Measurements from ENCODE around the gene PPARA.

The PPARA gene

DNA sequence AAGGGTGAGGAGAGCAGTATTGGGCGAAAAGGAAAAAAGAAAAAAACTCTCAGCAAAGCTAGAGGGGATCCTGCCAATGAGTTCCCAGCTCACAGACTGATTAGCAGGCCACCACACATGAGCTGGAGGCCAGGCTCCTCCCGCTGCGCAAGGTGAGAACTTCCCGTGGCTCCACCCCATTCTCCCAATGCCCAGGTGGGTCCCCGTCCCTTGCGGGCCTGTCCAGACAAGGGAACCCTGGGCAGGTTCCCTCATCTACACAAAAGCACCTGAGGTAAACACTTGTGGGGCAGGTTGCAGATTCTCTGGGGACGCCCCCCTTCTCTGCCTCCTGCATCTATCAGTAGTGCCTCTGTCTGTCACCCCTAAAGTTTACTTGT is 53.3 kb downstream of the PPARA start:
- no peak for DNase-seq (ENCODE audit: low read depth, low spot score)

DNA sequence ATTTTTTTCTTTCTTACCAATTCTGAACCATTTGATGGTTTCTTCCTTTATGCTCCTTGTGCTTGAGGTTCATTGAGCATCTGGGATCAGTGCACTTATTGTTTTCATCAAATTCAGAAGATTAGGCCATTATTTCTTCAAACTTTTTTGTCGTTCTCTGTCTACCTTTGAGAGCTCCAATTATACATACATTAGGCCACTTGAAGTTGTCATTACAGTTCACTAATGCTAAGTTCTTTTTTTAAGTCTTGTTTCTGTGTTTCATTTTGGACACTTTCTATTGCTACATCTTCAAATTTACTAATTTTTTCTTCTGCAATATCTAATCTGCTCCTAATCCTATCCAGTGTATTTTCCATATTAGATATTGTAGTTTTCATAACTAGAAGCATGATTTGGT is 58.9 kb downstream of the PPARA start:
- DNase-seq (ENCODE audit: low read depth, low spot score), result no peak

DNA sequence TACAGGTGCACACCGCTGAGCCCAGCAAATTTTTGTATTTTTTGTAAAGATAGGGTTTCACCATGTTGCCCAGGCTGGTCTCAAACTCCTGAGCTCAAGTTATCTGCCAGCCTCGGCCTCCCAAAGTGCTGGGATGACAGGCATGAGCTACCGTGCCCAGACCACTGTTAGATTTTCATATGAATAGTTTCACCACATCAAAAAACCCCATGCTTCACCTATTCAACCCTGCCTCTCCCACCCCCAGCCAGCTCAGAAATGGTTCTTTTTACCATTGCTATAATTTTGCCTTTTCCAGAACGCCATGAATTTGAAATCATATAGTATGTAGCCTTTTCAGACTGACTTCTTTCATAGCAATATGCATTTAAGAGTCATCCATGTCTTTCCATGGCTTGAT is 61.9 kb downstream of the PPARA start:
- DNase-seq (ENCODE audit: low read depth, low spot score), result no peak

DNA sequence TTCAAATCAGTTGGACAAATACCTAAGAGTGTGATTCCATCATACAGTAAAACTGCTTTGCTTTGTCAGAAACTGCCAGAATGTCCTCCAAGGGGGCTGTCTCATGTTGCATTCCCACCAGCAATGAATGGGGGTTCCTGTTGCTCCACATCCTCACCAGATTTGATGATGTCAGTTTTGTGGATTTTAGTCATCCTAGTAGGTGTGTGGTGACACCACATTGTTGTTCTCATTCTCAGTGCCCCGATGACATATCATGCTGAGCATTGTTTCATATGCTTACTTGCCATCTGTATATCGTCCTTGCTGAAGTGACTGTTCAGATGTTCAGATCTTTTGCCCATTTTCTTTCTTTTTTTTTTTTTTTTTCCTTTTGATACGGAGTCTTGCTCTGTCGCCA is 62.7 kb downstream of the PPARA start:
- DNase-seq (ENCODE audit: low read depth, low spot score), result no peak

DNA sequence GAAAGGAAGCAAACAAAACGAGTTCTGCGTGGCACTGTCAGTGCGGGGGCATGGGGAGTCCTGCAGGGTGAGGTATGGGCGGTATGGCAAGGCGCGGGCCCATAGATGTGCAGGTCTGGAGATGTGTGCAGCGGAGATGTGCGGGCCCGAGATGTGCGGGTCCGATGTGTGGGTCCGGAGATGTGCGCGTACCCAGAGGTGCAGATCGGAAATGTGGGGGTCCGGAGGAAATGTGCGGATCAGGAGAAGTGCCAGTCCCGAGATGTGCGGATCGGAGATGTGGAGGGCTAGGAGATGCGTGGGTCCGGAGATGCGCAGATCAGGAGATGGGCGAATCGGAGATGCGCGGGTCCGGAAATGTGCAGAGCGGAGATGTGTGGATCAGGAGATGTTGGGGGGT is 63.8 kb downstream of the PPARA start:
- no peak for DNase-seq (ENCODE audit: low read depth, low spot score)

DNA sequence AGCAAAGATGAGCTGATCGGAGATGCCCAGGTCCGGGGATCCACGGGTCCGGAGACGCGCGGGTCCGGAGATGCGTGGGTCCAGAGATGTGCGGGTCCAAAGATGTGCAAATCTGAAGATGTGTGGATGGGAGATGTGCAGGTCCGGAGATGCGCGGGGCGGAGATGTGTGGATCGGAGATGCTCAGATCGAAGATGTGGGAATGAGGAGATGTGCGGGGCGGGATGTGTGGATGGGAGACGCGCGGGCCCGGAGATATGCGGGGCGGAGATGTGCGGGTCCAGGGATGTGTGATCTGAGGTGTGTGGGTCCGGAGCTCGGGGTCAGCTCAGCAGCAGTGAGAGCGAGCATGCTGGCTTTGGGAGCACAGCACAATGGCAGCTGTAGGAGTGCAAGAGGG is 64.3 kb downstream of the PPARA start:
- no peak for DNase-seq (ENCODE audit: low read depth, low spot score)

DNA sequence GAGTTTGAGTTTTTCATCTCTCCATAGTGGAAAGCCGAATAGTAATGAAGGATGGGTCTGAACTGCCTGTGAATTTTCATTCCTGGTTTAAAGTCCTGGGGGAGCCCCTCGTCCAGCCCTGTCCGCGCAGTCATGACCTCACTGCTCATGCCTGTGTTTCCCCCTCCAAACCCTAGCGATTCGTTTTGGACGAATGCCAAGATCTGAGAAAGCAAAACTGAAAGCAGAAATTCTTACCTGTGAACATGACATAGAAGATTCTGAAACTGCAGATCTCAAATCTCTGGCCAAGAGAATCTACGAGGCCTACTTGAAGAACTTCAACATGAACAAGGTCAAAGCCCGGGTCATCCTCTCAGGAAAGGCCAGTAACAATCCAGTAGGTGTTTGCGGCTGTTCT is 69.3 kb downstream of the PPARA start:
- DNase-seq (ENCODE audit: low read depth, low spot score), result no peak

DNA sequence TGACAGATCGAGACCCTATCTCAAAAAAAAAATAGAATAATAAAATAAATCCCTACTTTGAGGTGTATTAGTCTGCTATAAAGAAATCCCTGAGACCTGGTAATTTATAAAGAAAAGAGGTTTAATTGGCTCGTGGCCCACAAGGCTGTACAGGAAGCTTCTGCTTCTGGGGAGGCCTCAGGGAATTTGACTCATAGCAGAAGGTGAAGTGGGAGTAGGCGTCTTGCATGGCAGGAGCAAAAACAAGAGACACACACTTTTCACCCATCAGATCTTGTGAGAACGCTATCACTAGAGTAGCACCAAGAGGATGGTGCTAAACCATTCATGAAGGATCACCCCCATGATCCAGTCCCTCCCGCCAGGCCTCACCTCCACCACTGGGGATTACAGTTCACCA is 70.6 kb downstream of the PPARA start:
- no peak for DNase-seq (ENCODE audit: low read depth, low spot score)

DNA sequence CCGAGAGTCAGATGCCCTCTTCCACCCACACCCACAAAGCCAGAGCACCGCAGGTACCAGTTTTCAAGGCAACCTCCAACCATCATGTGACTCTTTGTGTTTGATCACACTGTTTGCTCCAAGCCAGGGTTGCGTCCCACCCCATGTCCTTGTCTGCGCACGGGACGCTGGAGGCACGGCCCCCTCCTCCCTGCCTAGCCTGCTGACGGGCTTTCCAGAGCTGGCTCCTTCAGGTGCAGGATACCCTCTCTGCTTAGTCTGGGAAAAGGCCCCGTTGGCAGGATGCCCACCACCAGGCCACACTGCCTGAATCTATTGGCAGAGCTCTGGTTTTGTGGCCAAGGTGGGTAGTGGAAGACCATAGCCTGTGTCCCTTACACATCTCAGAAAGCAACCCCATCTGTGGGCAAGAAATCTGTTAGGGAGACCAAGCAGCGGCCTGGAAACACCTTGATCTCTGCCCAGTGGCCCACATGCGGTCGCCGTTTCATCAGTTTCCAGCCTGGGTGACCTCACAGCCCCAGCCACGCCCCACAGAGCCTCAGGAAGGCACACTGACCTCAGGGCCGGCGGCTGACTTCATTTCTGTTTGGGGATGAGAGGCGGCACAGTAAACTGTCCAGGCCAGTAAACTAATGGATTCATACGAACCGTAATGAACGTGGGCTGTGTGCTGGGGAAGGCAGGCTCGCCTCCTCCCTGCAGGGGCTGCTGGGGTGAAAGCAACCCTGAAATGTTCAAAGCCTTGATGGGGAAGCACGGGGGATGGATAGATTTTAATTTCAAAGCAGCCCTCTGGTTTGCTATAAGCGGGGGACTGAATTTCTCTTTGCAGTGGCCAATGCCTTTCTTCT is 73.9 kb downstream of the PPARA start:
- no peak for DNase-seq (ENCODE audit: low read depth, low spot score)

DNA sequence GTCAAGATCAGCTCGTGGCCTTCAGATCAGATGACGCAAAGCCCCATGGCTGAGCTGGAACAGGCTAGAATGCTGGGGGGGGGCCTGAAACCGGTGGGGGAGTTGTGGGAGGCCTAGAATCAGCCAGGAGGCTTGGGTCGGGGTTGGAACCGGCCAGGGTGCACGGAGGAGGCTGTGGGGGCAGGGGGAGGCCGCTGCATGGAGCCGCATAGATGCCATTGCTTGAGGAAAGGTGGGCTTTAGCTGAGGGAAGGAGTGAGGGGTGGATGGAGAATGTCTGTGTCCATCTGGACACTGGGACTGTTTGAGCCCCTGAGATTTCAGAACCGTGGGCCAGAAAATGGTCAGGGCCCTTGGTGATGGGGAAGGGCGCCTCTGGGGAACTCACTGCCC is 74.6 kb downstream of the PPARA start:
- DNase-seq (ENCODE audit: low read depth, low spot score), result no peak

DNA sequence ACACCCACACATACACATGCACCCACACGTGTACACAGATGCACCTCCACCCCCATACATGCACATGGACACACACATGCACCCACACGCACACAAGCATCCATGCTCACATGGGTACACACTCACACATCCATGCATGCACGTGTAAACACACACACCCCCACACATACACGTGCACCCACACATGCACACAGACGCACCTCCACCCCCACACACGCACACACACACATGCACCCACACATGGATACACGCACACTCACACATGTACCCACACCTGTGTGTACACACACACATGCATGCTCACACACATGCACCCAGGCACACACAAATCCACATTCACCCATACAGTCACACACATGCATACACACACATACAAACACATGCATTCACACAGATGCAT is 75.3 kb downstream of the PPARA start:
- no peak for DNase-seq (ENCODE audit: low read depth, low spot score)

DNA sequence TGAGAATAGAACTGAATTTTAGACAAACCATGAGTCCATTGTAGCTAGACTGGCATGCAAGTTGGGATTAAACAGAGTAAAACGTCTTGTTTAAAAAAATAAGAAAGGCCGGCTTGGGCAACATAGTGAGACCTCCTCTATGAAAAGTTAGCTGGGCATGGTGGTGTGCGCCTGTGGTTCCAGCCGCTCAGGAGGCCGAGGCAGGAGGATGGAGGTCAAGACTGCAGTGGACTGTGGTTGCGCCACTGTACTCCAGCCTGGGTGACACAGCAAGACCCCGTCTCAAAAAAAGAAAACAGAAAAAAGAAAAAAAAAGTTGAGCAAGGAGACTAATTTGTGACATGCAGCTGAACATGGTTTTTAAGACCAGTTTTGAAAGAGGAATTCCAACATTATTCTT is 76.3 kb downstream of the PPARA start:
- no peak for DNase-seq (ENCODE audit: low read depth, low spot score)

DNA sequence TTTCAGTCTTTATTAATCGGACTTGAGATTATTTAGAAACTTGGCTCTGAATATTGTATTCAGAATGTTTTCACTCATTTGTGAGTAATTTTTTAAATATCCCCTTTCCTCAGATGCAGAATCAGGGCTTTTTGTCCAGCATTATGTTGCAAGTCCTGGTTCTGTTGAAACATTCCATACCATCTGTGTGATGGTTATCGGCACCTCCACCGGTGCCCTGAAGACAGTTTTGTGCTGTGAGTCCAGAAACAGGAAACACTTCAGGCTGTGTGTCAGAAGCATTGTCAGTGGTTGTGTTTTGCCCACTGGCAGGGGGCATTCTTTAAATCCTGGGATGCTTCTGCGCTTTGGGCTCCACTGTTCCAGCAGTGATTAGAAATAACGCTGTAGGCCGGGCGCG is 79.4 kb downstream of the PPARA start:
- no peak for DNase-seq (ENCODE audit: low read depth, low spot score)

DNA sequence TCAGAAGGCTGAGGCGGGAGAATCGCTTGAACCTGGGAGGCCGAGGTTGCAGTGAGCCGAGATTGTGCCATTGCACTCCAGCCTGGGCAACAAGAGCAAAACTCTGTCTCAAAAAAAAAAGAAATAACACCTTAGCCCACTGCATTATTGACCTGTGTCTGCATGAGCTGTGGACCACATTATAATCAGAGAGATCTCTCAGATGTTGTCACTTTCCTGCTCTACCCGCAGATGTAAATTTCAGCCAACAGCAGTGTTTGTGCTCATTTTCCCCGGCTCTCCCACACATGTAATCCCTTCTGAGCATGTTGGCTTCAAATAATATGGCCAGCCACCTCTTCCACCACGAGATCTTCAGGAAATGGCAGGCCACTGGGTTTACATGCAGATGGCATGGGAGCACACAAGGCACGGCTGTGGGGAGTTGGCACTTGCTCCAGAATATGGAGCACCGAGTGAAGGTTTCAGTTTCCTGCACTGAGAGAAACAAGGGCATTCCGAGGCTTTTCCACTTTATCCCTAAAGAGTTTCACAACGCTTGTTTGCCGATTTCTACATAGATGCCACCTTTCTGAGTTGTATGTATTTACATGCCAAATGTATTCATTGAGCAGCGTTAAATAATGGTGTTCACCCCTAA is 80.1 kb downstream of the PPARA start:
- no peak for DNase-seq (ENCODE audit: low read depth, low spot score)

DNA sequence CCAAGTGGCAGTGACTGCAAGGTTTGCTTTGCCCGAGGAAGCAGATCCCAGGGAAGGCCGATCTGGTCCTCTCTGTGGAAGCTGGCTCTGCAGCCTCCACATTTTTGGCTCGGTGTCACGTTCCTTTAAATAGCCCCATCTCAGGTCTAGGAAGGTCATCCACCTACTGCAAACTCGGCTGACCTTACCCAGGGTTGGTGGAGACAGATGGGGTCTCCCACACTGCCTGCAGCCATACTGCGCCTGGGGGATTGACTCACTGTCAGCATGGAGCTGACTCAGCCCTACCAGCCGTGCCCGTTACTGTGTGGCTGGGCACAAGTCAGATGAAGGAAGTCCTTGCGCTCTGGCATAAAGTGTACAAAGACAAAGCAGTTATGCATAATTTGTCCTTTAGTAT is 82.9 kb downstream of the PPARA start:
- no peak for DNase-seq (ENCODE audit: low read depth, low spot score)

DNA sequence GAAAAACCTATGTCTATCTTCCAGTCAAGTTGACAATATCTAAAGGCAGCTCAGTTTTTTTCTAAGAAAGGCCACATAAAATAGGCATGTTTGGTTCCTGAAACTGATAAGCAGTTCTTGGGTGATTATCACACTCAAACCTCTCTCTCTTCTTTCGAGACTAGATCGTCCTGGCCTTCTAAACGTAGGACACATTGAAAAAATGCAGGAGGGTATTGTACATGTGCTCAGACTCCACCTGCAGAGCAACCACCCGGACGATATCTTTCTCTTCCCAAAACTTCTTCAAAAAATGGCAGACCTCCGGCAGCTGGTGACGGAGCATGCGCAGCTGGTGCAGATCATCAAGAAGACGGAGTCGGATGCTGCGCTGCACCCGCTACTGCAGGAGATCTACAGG is 84.6 kb downstream of the PPARA start:
- no peak for DNase-seq (ENCODE audit: low read depth, low spot score)

DNA sequence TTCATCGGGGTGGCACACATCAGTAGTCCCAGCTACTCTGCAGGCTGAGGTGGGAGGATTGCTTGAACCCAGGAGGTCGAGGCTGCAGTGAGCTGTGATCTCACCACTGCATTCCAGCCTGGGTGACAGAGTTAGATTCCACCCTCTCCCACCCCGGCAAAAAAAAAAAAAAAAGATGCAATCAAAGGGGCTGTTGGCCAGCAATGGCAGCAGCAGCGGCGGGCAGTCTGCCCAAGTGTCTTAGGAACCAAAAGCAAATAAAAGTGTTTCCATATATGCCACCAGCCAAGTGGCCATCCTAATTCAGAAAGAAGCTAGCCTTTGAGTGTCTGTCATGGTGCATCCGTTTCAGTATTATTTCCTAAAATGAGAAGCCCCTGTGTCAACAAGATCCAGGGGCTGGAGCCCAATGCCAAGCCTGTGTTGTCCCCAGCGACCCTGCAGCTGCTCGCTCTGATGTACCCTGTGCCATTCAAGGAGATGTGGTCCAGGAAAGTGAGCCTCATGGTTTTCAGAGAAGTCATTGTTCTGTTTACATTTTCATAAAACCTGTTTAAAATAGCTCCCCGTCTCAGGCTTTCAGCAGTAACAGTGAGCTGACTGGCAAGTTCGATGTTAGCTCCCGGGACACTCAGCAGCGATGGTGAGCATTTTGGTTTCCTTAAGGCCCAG is 87.3 kb downstream of the PPARA start:
- no peak for DNase-seq (ENCODE audit: low read depth, low spot score)

DNA sequence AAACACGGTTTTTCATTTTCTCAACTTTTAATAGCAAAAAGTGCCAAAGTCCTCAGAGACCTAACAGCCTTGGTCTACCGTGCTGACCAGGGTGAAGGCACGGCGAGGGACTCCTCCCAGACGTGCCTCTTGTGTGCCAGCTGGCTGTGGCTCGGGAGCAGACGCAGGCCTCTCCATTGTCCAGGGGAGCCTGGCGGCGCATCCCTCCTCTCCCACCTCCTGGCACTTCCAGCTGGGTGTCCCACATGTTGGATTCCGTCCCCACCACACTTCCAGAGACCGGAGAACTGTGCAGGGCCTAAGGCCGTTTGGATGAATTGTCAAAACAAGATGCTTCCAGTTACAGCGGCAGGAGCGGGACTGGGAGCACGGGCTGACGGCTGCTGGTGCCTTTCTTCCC is 88.2 kb downstream of the PPARA start:
- no peak for DNase-seq (ENCODE audit: low read depth, low spot score)

DNA sequence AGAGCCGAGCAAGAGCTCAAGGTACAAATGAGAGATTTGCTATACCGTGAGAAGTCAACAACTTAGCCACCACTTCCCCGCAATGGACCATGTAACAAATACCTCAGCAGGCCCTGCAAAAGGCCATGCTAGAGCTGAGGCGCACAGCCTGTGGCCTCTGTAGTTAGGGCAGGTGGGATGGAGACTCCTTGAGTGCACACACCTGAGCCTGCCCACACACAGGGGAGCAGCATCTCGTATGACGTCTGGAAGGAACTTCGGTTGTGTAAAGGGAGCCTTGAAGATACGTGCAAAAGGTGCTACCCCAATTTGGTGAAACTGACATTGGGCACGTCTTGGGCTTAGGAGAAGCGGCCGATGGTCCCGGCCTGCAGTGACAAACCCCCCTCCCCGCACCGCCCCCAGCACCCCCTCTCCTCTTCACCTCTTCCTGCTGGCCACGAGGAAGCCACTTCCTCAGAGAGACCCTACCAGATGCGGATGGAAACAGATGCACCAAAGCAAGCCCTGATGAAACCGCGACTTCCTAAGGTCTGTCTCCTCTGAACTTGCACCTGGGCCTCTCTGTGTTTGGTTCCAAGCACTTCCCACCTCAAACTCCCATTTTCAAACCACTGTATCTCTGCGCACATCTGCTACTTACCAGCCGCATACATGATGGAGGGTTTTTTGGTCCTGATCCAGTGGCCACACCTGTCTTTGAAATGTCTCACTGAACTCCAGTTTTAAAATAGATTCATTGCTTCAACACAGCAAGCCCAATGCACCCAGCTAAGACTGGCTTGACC is 89.1 kb downstream of the PPARA start:
- DNase-seq (ENCODE audit: low read depth, low spot score), result no peak

DNA sequence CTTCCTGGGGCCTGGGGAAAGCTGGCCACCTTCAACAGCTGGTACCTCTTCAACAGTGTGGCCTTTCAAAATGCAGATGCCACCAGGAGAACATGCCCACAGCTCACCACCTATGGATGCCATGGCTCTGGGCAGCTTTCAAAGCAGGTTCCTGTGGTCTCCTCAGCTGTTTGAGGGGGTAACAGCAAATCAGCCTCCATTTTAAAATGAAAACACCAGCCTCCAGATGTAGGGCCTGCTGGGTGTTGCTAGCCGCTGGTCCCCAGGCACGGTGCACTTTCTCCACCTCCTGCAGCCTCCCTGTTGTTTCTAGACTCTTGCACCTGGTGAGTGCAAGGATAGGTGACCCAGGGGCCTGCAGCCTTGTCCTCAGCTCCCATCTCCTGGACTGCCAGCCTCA is 89.7 kb downstream of the PPARA start:
- DNase-seq (ENCODE audit: low read depth, low spot score), result no peak

DNA sequence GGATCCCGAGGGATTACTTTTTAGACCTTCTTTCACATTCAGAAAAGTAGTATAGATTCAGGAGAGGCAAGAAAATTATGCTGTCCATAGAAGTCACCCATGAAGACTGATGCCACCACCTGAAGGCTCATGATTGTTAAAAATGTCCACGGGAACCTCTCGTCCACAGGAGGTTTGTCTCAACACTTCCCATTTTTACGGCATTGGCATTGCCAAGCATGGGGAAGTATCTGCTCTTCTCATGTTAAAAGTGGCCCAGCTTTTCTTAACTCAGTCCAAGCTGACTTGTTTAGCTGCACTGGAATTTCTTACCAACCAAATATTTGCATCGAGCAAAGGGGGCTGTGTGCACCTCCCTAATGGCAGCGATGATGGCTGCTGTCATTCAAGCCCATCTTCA is 90.2 kb downstream of the PPARA start:
- no peak for DNase-seq (ENCODE audit: low read depth, low spot score)

DNA sequence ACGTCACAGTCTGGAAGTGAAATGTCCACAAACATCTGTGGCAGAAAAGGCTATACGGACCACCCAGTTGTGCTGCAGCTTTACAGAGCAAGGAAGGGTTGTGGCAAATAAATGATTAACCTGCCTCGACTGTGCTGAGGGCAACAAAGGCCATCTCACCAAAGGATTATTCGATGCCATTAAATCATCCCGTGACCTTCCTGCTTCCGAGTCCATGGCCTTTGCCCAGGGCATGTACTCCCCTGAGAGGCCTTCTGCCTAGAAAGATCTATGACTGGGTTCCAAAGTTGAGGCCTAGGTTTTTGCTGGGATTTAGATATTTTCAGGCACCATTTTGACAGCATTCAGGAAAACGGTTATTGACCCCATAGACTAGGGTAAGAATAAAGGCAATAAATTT is 90.6 kb downstream of the PPARA start:
- DNase-seq (ENCODE audit: low read depth, low spot score), result no peak

All from iPS DF 19.7 (cell line).